ENCODE data around the gene PLCXD1.
"Not testable (repeated sequence)": the region's sequence is repeated elsewhere in the genome, so short reads cannot be mapped to it uniquely, and the experiment has no call there.

PLCXD1 gene

GRCh38 chrX:295136-295535 is 14.0 kb downstream of the PLCXD1 start:
- no peak for DNase-seq

GRCh38 chrX:298993-299392 is 17.8 kb downstream of the PLCXD1 start:
- no peak for DNase-seq

- DNase-seq: no peak
Measured at GRCh38 chrX:300334-300733, 19.2 kb downstream of the PLCXD1 start.

GRCh38 chrX:302975-303374 is 21.8 kb downstream of the PLCXD1 start:
- no peak for DNase-seq

DNA sequence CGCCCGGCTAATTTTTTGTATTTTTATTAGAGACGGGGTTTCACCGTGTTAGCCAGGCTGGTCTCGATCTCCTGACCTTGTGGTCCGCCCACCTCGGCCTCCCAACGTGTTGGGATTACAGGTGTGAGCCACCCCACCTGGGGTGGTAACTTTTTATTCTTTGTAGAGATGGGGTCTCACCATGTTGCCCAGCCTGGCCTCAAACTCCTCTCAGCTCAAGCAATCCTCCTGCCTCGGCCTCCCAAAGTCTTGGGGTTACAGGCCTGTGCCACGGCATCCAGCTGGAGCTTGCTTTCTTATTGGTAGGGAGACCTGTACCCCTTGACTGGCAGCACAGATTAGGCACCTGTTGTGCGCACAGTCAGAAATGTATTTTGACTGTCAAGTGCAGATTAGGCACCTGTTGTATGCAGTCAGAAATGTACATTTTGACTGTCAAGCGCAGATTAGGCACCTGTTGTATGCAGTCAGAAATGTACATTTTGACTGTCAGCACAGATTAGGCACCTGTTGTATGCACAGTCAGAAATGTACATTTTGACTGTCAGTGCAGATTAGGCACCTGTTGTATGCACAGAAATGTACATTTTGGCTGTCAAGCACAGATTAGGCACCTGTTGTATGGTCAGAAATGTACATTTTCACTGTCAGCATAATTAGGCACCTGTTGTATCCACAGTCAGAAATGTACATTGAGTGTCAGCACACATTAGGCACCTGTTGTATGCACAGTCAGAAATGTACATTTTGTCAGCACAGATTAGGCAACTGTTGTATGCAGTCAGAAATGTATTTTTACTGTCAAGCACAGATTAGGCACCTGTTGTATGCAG is 24.8 kb downstream of the PLCXD1 start:
- not testable (repeated sequence) for DNase-seq

- DNase-seq: not testable (repeated sequence)
Measured at GRCh38 chrX:306614-307251, 25.6 kb downstream of the PLCXD1 start.

DNA sequence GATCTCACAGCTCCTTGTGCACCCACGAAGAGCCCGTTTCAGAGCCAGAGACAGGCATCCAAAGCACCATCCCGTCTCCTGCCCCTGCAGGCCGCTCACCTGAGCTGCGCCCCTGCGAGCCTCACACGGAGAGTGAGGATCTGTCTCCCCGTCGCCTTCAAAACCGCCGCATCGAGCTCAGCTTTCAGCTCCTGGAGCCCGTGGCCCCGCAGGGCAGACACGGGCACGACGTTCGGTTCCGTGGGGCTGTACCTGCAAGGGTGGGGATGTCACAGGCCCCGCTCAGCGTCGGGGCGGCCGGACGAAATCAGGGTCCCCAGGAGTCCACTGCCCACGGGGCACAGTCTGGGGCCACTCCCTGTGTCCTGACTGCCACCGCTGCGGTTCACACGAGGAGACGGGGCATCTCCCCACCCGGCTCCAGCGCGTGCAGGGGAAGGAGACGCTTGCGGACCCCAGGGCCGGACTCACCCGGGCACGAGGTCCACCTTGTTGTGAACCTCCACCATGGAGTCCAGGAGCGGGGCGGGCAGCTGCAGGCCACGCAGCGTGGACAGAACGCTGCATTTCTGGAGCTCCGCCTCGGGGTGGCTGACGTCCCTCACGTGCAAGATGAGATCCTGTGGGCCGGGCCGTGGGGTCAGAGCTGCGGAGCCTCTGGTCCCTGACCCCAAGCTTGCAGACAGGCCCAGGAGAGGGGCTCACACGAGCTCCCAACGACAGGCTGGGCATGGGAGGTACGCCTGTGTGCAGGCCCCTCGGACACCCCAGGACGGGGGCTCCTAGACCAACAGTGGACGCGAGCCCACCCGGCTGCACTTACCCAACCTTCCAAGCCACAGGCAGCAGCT is 26.3 kb downstream of the PLCXD1 start:
- DNase-seq: no peak

GRCh38 chrX:308821-309520 is 27.8 kb downstream of the PLCXD1 start:
- no peak for DNase-seq

GRCh38 chrX:310621-311155 is 29.5 kb downstream of the PLCXD1 start:
- DNase-seq: no peak

GRCh38 chrX:311156-312129 is 30.3 kb downstream of the PLCXD1 start:
- no peak for DNase-seq

DNA sequence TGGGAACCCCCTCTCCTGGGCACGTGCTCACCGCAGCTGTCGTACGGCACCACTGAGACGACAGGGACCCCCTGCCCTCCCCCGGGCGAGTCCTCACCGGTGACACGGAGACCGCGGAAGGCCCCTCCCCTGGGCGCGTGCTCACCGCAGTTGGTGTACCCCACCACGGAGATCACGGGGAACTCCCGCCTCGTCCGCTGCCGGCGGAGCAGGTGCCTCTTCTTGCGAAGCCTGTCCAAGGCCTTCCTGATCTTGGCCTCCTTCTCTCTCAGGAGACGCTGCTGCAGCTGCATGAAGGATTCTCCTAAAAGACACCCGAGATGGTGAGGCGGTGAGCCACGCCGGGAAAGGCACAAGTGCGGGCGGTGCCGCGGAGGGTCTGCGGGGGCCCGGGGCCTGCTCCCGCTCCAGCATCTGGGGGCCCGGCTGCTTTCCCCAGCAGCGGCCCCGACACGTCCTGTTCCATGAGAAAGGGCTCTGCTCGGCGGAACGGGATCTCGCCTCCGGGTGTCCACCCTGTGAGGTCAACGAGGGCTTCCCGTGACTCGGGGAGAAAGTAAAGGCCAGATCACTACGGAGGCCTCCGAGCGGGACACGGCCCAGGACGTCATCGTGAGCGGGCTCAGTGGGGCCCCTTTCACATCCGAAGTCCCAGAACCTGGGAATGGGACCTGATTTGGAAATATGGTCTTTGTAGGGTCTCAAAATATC is 31.6 kb downstream of the PLCXD1 start:
- DNase-seq: no peak

- DNase-seq: no peak
Measured at GRCh38 chrX:313546-313945, 32.4 kb downstream of the PLCXD1 start.

GRCh38 chrX:314049-314448 is 32.9 kb downstream of the PLCXD1 start:
- DNase-seq: no peak

DNA sequence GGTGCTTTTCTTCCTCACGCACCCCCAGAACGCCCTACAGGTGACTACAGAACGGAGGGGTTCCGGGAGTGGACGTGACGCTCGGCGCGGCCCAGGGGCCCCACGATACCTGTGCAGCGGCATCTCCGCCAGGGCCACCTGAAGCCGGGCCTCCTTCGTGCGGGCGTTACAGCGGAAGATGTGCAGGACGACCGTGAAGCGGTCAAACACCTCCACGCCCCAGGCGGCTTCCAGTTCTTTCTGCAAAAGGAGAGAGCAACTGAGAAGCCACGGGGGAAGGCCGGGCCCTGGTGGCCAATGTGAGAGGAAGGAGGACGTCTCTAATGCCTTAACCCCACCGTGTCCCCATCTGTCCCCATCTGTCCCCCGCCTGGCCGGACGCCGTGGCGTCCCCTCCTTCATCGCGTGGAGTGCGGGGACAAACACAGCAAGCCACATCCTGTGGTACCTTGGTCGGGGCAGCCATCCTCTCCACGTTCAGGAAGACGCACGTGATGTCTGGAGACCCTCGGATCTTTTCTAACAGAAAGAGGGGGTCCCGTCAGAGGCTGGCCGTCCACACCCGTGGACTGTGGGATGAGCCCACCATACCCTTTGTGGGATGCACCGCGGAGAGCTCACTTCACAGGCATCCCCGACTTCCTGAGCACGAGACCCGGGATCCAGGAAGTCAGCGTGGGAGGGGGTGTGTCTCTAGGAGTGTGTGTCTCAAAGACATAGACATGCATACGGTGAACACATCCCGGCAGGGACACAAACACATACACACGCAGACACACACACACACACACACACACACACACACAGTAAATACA is 33.8 kb downstream of the PLCXD1 start:
- no peak for DNase-seq

- DNase-seq: no peak
Measured at GRCh38 chrX:316351-317325, 35.5 kb downstream of the PLCXD1 start.

GRCh38 chrX:317424-318067 is 36.4 kb downstream of the PLCXD1 start:
- no peak for DNase-seq

DNA sequence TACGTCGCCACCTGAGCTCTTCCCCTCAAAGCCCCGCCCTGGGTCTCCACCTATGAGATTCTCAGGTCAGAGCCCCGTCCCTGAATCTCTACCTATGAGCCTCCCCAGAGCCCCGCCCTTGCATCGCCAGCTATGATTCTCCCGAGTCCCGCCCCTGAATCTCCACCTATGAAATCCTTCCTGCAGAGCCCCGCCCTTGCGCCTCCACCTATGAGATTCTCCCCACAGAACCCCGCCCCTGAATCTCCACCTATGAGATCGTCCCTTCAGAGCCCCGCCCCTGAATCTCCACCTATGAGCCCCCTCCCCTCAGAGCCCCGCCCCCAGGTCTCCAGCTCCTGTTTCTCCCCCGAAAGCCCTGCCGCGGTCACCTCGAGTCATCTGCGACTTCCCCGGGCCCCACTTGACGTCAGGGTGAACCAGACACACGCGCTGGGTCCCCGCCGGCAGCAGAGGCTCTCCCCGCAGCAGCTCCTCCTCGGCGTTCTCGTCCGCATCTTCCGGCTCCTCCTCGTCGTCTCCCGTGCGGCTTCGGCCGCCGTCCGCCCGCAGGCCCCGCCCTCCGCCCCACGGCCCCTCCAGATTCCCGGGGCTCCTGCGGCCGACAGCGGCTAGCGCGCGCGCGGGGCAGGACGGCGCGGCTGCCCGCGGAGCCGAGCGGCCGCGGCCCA is 37.0 kb downstream of the PLCXD1 start:
- no peak for DNase-seq
